ENCODE results near the gene SKIDA1.
"Not testable (repeated sequence)": the region's sequence is repeated elsewhere in the genome, so short reads cannot be mapped to it uniquely, and the experiment has no call there.

SKIDA1 gene

GRCh38 chr10:21525367-21526187 is at the start of gene SKIDA1:
Gene SKIDA1, minus strand, starts transcription at chr10:21525682. Its CDS starts 7,860 bp downstream, at chr10:21517822.
- peak; percentile 69 for DNase-seq

DNA sequence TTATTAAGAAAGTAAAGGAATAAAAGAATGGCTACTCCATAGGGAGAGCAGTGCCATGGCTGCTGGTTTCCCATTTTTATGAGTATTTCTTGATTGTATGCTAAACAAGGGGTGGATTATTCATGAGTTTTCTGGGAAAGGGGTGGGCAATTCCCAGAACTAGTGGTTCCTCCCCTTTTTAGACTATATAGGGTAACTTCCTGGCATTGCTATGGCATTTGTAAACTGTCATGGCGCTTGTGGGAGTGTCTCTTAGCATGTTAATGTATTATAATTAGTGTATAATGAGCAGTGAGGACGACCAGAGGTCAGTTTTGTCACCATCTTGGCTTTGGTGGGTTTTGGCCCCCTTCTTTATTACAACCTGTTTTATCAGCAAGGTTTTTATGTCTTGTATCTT is 49.0 kb upstream of the SKIDA1 start:
- DNase-seq = not testable (repeated sequence)

DNA sequence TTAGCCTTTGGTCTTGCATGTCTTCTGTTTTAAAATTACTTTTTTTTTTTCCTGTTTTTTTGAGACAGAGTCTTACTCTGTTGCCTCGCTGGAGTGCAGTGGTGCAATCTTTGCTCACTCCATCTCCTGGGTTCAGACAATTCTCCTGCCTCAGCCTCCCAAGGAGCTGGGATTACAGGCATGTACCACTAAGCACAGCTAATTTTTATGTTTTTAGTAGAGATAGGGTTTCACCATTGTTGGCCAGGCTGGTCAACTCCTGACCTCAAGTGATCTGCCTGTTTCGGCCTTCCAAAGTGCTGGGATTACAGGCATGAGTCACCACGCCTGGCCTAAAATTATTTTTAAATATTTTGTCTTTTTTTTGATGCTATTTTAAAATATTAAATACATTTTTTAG is 47.1 kb upstream of the SKIDA1 start:
- DNase-seq = no peak

DNA sequence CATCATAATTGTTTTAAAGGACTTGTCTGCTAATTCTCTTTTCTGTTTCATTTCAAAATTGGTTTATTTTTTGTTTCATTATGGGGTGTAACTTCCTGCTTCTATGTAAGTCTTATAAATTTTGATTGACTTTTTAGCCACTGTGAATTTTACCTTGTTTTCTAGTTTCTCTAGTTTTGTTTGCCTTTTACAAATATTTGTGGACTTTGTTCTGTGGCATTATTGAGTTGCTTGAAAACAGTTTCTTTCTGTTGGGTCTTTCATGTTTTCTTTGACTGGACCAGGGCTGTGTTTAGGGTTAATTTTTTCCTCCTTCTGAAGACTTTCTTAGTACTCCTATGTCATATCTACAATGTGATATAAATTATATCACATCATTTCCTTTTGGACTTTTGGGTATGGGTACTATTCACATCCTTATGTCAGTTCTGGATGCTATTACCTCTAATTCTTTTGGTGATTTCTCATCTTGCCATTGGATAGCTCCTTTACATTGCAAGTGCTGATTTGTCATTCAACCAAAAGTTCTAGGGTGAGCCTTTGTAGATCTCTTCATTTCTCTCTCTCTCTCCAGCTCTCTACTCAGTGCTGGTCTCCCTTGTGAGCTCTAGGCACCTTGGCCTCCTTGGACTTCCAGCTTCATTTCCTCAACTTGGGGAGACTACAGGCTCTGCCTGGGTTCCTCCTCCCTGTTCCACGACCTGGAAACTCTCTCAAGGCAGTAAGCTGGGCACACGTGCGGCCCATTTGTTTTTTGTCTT is 45.5 kb upstream of the SKIDA1 start:
- peak; percentile 35 for DNase-seq

GRCh38 chr10:21558984-21559383 is 33.5 kb upstream of the SKIDA1 start:
- DNase-seq = not testable (repeated sequence)

DNA sequence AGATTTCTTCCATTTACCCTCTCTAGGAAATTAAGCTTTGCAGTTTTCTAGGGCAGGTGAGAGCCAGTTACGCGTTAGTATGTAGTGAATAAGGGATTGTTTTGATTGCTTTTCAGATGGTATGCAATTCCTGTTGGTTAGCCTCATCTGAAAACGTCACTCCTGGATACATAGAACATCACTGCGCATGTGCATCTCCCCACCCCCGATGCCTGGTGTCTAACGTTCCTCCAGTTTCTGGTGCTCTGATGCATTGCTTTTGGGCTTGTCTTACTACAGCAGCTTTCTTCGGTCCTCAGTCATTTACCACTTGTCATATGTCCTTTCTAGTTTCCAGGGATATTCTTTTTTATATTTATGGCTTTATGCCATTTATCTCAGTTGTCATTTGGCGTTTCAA is 31.0 kb upstream of the SKIDA1 start:
- no peak for DNase-seq

DNA sequence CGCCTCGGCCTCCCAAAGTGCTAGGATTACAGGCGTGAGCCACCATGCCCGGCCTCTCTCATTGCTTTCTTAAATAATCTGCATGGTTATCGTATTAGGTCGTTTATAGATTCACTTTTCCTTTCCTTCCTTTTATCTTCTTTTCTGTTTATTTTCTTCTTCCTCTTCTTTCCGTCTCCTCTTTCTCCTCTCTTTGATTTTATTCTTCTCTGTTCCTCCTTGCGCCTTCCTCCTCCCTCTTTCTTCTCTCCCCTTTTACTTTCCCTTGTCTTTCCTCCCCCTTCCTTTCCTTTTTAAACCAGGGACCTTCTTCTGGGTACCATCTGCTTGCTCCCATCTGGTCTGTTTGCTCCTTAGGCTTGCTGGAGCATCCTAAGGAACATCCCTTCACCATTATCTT is 27.2 kb upstream of the SKIDA1 start:
- no peak for DNase-seq

- no peak for DNase-seq
These were observed 21.8 kb upstream of the SKIDA1 start for GRCh38 chr10:21547246-21547645.

GRCh38 chr10:21540701-21541100 is 15.2 kb upstream of the SKIDA1 start:
- DNase-seq = not testable (repeated sequence)

DNA sequence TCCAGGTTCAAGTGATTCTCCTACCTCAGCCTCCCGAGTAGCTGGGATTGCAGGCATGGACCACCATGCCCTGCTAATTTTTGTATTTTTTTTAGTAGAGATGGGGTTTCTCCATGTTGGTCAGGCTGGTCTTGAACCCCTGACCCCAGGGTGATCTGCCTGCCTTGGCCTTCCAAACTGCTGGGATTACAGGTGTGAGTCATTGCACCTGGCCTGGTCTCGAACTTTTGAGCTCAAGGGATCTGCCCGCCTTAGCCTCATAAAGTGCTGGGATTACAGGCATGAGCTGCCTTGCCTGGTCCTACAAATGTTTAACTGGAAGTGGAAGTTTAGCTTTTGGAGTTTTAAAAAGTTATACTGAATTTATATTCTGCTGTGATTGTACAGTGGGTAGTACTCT is 11.4 kb upstream of the SKIDA1 start:
- no peak for DNase-seq

DNA sequence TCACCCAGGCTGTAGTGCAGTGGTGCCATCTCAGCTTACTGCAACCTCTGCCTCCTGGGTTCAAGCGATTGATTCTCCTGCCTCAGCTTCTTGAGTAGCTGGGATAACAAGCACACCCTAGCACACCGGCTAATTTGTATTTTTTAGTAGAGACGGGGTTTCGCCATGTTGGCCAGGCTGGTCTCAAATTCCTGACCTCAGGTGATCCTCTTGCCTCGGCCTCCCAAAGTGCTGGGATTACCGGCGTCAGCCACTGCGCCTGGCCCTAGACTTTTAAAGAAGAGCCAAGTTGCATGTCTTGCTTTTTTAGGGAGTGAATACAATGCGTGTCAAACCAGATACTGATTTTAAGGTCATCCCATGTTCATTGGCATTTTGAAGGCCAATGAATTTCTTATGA is 10.5 kb upstream of the SKIDA1 start:
- not testable (repeated sequence) for DNase-seq

GRCh38 chr10:21535494-21535965 is 10.0 kb upstream of the SKIDA1 start:
- DNase-seq = no peak

DNA sequence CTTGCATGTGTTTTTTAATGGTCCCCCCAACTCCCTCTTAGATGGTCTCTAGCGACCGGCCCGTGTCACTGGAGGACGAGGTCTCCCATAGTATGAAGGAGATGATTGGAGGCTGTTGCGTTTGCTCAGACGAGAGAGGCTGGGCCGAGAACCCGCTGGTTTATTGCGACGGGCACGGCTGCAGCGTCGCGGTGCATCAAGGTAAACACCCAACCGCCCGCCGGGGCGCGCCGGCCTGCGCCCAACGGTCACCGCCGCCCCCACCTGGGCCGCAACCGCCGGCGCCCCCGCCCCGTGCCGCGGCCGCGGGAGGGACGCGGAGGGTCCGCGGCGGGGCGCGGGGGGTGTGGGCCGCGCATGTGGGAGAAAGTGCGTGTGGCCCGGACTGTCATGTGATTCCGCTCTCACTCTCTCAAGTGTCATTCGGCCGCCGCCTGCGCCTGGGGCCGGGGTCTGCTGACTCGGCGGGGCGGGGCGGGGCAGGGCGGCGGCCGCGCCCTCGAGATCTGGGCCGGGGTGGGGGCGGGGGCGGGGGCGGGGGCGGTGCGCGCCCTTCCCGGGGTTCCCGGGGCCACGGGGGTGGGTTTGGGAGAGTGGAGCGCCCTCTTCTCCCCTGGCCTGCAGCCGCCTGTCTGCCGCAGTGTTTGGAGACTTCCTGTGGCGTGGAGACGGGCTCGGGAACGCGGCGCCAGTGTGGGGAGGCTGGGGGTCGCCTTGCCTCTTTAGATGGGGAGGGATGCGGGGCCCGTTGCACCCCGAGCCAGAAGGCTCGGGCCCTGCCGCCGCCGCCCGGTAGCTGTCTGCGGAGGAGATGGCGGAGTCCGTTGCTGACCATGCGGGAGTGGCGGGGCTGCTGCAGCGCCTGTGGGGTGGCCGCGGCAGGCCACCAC is 9.4 kb upstream of the SKIDA1 start:
- peak; percentile 53 for DNase-seq

DNA sequence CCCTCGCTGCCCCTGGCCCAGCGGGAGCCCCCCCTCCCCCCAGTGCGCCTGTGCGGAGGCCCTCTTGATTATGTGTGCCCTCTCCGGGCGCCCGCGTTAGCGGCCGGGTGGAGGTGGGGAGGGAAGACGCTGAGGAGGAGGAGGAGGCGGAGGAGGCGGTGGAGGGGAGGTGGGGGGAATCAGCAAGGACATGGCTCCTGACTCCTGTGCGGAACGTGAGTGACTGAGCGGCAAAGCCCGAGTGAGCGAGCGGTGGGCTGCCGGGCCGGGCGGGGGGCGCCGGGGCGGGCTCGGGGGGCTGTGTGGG is 8.8 kb upstream of the SKIDA1 start:
- no peak for DNase-seq

DNA sequence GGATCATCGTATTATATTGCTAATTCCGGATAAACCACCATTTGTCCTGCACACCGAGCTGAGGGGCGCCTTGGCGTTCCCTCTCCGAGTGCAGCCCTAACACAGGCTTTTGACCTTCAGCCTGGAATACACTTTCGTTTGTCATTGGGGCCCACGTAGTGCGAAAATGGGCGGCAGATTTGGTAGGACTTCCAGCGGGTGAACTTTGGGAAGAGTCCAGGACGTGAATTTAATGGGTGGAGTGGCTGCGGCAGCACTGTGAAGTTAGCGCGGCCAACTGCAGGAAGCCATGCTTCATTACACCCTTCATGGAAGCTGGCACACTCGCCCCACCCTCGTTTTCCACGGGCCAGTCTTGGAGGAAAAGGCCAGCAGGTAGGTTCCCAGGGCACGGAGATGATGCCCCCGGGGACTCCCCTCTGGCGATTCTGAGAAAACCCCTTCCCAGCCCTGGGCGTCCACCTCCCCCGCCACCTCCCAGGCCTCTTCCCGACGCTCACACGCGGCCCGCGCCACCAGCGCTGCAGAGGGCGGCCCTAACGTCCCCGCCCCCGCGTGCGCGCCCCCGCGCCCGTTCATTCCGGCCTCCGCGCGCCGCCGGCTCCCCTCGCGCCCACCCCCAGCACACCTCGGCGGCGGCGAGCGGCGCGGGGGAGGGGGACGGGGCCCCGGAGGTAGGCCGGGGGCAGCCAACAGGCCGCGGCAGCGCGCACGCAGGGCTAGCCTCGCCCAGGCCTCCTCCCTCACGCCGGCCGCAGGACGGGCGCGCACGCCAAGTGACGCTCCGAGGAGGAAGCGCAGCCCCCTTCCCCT is 8.2 kb upstream of the SKIDA1 start, which contains the start of gene MLLT10:
Gene MLLT10, plus strand, starts transcription at position 766 of the 813 bp plus-strand sequence. CDS start 413 bp downstream, outside the sequence.
- DNase-seq = peak; percentile 80

- no peak for DNase-seq
These were observed 7.4 kb upstream of the SKIDA1 start for GRCh38 chr10:21532694-21533466.

GRCh38 chr10:21531164-21531563 is 5.7 kb upstream of the SKIDA1 start:
- DNase-seq = peak; percentile 44

DNA sequence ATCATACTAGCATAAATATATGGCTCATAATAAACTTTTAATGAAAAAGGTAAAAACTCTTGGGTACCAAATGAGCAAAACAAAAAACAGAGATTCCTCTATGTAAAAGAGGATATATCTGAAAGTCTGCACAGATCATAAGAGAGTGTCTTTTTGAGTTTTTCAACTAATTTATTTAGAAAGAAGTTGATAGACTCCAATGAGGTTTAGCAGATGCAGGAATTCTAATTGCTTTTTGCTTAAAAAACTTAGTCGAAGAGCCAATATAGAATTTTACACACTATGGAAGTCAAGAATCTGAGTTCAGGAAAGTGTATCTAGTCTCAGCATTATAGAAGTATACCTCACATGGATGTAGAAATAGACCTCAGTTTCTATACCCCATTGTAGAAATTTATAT is 5.2 kb upstream of the SKIDA1 start:
- DNase-seq = no peak

DNA sequence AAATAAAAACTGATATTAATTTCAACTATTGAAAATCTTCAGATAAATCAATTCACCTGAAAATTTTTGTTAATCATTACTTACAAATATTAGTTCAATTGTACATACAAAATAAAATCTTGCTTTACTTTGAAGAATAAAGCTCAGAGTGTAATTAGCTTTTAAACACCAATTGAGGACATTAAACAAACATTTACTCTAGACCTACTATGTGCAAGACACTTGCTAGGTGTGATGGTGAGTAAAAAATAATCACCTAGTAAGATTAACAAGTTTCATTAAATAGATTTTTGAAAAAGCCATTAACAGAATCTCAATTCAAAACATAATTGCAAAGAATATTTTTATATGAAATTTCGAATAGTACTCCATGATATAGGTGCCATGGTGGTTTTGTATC is 4.7 kb upstream of the SKIDA1 start:
- no peak for DNase-seq

DNA sequence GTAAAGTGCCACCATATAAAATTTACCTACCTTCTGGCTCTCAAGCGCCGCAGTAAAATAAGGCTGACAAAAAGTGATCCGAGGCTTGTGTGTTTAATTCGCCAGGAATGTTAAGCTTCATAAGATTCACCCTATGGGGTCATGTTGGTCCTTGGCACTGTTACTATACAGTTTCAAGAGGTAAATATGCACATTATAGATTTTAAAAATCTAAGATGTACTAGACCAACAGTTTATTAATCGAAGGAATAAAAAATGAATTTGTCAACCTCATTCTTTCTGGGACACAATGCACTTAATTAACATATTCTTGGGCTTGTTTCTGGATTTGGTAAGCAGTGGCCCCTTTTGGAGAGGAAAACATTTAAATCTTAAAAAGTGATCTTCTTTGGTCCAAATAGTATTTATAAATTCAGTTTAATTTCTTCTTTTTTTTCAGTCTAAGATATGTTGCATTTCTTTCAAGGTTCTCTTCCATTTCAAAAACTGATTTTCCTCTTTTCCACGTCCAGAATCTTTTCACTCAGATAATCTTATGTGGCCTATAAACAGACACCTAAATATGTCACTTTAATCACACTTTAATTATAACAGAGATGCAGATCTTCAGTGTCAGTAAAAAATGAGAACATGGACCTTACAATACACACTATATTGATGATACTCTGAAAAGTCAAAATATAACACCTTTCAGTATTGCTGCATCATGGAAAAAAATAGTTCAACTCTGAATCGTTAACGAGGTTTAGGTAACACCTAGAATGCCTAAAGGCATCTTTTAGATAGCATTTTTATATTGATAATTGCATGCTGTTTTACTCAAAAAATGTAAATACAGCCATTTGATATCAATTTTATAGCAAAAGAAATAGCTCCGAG is 3.8 kb upstream of the SKIDA1 start:
- DNase-seq = no peak

Measured in inflammatory macrophage treated with lipopolysaccharide for 4 hours (primary cell).